GM19452 (cell line): Measurements from ENCODE around the gene FBXL15.
"Not testable (repeated sequence)": the region's sequence is repeated elsewhere in the genome, so short reads cannot be mapped to it uniquely, and the experiment has no call there.

Experiments
- ATAC-seq: cut with Tn5 transposase; IDR thresholded peaks from one replicate; pipeline ENCODE4 v1.9.1; 2021; ENCODE audit not compliant: unreplicated experiment

Gene FBXL15

GRCh38 chr10:102452672-102453340 lies 32.2 kb downstream of the FBXL15 start:
- ATAC-seq, result no peak

GRCh38 chr10:102453502-102453901 lies 32.9 kb downstream of the FBXL15 start:
- no peak for ATAC-seq

GRCh38 chr10:102454662-102455487 lies 34.2 kb downstream of the FBXL15 start:
- not testable (repeated sequence) for ATAC-seq

GRCh38 chr10:102455893-102456471 lies 35.3 kb downstream of the FBXL15 start:
- no peak for ATAC-seq

DNA sequence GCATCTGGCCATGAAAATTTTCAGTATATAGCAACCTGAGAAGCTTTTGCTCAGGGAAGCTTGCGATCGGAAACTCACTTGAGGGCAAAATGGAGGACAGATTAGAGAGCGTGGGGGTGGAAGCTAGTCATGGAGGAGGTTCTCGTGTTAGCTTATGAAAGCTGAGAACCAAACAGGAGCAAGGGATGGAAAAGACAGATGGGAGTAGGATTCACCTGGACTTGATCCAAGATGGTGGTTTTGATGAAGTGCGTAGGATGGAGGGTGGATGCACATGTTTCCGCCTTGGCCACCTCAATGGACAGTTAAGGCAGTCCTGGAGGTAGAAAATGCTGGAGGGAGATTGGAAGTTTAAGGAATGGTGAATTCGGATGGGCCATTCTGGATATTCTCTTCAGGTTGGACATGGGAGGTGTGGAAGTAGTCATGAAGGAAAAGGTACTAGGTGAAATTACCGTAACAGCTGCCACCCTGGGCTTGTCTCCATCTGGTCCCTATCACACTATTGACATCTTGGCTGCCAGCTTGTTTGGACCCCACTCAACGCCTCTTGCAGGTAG lies 37.0 kb downstream of the FBXL15 start:
- ATAC-seq, result no peak

- no peak for ATAC-seq
Observed at GRCh38 chr10:102458656-102459055, 38.0 kb downstream of the FBXL15 start.

GRCh38 chr10:102460836-102461186 lies 40.2 kb downstream of the FBXL15 start:
- peak; percentile 37 for ATAC-seq

DNA sequence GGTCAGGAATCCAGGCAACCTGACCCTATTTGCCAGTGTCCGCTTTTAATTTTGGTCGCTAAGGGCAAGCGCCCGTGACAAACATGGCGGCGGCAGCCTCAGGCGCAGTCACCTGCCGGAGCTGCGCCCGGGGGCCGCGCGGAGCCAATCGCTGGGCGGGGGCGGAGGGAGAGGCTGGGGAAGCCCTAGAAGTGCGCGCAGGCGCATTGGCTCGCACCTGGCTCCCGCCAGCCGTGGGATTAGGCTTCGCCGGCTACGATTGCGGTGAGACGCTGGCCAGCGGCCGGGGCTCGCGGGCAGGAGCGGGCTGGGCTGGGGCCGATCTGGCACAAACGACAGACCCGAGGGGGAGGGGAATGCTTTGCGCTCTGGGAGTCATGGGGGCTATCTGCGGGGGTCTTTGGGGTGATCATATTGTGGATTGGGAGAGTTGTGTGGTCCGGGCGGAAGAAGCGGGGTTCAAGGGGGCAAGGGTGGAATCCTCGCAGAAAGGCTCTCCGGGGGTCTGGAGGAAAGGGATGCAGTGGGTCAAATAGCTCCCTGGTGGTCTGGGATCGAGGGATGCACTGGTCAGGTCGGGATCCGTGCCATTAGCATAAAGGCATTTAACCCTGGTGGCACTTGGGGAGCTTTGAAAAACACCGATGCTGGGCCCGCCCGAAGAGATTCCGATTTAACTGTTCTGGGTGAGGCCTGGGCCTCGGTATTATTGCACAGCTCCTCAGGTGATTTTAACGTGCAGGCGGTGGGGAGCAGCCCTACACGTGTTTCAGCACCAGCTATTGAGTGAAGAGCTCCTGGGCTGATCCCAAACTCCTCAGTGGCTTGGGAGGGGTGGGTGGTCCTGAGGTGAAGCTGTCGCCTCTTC lies 40.8 kb downstream of the FBXL15 start:
- peak; percentile 82 for ATAC-seq

DNA sequence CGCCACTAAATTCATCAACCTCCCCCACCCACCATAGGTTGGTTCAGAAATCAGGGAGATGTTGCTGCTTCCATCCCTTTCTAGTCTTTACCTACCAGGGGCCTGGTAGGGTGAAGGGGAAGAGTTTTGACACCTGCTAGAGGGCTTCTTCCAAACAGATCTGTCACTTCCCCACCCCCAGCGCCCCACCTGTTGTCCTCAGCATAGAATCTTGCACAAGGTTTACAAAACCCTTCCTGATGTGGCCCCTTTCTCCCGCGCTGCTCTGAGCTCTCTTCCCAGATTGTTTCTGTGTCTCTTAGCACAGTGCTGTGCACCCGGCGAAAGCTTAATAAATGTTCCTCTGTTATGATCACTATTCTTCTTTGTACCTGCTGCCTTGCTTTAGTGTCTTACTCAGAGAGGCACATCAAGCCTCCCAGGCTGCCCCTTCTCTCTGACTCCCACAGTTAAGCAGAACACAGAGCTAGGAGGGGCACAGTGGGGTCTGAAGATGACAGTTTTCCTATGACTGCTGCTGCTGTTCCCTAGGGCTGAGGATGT lies 41.9 kb downstream of the FBXL15 start:
- no peak for ATAC-seq

GRCh38 chr10:102463983-102464382 lies 43.3 kb downstream of the FBXL15 start:
- no peak for ATAC-seq

- ATAC-seq, result no peak
Observed at GRCh38 chr10:102465466-102465865, 44.8 kb downstream of the FBXL15 start.

GRCh38 chr10:102467318-102467717 lies 46.7 kb downstream of the FBXL15 start:
- no peak for ATAC-seq

DNA sequence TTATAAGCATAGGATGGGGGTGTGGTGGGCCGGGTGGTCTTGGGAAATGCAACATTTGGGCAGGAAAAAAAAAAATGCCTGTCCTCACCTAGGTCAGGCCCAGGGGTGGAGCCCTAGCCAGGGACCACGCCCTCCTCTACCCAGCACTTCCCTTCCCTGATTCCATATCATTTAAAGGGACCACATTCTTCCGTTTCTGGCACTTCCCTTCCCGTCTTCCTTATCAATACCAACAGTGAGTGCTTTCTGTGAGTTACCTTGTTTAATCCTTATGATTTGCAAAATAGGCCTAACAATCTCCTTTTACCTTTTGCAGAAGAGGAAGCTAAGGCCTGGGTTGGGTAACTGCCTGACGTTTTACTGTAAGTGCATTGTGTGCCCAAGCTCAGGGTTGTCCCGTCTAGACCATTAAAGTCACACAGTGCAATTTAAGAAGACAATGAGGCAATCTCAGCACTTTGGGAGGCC lies 47.4 kb downstream of the FBXL15 start:
- no peak for ATAC-seq

DNA sequence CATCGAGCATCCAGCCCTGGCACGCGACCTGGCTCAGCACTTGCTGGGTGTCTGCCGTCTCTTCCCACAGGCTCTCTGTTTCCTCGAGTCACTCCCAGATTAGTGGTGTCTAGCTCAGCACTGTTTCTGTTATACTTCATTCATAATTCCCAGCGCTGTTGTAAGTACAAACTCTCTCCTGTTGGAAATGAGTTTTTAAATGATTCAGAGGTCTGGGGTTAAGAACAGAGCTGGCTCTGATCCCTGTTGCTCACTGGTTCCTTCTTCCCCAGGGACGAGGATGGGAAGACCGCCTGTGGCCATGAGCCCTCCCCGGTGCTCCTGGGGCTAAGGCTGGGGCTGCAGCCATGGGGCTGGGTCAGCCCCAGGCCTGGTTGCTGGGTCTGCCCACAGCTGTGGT lies 48.0 kb downstream of the FBXL15 start:
- no peak for ATAC-seq

DNA sequence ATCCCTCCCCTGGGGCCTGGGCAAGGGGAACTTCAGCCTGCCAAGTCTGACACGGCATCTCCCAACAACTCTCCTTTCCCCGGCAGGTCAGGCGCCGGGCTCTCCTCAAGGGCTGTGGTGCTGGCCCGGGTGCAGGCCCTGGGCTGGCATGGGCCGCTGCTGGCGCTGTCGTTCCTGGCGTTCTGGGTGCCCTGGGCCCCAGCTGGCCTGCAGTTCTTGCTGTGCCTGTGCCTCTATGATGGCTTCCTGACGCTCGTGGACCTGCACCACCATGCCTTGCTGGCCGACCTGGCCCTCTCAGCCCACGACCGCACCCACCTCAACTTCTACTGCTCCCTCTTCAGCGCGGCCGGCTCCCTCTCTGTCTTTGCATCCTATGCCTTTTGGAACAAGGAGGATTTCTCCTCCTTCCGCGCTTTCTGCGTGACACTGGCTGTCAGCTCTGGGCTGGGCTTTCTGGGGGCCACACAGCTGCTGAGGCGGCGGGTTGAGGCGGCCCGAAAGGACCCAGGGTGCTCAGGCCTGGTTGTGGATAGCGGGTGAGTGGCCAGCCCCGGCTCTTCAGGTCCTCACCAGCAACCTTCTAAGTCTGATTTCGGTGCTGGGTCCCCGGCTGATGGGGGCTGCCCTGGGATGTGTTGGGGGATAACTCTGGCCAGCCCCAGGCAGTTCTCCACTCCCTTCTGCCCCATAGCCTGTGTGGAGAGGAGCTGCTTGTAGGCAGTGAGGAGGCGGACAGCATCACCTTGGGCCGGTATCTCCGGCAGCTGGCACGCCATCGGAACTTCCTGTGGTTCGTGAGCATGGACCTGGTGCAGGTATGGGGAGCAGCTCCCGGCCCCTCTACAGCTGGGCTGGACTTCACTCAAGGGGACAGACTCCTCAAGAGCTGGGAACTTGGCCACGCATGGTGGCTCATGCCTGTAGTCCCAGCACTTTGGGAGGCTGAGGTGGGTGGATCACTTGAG lies 50.2 kb downstream of the FBXL15 start:
- ATAC-seq, result no peak
